GM19035 (cell line): ENCODE results near the gene ABCC1.
"Not testable (repeated sequence)": the region's sequence is repeated elsewhere in the genome, so short reads cannot be mapped to it uniquely, and the experiment has no call there.

ENCODE experiments used
- ATAC-seq: cut with Tn5 transposase; IDR thresholded peaks from one replicate; pipeline ENCODE4 v1.9.1; 2021; ENCODE audit not compliant: unreplicated experiment

Gene ABCC1

DNA sequence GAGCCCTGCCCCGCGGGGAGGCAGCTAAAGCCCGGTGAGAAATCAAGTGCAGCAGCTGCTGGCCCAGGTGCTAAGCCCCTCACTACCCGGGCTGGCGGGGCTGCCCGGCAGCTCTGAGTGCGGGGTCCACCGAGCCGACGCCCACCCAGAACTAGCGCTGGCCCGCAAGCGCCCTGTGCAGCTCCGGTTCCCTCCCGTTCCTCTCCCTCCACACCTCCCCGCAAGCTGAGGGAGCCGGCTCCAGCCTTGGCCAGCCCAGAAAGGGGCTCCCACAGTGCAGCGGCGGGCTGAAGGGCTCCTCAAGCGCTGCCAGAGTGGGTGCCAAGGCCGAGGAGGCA is 155.4 kb downstream of the ABCC1 start:
- not testable (repeated sequence) for ATAC-seq

DNA sequence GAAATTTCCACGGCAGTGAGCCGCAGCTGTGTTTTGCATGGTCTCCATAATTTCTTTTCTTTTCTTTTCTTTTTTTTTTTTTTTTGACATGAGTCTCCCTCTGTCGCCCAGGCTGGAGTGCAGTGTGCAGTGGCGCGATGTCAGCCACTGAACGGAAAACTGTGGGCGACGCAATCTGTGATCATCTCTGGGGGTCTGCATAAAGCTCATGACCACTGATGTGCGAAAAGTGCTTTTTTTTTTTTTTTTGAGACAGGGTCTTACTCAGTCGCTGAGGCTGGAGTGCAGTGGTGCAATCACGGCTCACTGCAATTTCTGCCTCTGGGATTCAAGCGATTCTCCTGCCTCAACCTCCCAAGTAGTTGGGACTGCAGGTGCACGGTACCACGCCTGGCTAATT is 156.2 kb downstream of the ABCC1 start:
- no peak for ATAC-seq

GRCh38 chr16:16106466-16106865 is 157.1 kb downstream of the ABCC1 start:
- no peak for ATAC-seq

GRCh38 chr16:16107839-16108238 is 158.4 kb downstream of the ABCC1 start:
- no peak for ATAC-seq

- no peak for ATAC-seq
These were observed 159.3 kb downstream of the ABCC1 start for GRCh38 chr16:16108759-16109158.

DNA sequence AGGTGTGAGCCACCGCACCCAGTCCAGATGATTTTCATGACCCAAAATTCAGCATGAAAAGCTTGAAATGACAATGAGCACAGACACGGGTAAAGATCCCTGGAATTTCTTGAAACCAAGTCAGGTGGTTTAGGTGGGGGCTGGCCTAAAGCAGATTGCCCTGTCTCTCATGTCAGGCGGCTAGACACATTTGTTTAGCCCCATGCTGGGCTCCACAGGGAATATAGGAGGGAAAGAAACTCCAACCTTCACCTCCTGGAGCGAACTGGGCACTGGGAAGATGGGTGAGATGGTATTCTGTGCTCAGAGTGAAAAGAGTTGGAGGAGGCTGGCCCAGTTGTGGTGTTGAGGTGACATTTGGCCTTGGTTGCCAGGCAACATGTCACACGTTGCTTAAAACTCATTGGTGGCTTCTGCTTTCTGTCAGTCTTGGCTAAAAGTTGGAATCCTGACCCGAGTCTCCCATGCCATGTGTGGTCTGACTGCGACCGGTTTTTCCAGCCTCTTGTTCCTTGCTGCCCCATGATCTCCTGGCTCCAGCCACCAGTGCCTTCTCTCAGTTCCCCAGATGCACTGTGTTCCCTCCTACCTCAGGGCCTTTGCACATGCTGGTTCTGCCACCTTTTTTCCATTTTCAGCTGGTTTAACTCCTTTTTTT is 160.2 kb downstream of the ABCC1 start:
- no peak for ATAC-seq

DNA sequence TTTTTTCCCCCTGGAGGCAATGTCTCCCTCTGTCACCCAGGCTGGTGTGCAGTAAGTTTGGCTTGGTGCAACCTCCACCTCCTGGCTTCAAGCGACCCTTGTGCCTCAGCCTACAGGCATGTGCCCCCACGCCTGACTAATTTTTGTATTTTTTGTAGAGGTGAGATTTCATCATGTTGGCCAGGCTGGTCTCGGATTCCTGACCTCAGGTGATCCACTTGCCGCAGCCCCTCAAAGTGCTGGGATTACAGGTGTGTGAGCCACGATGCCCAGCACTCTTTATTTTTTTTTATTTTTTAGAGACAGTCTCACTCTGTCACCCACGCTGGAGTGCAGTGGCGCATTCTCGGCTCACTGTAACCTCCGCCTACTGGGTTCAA is 160.7 kb downstream of the ABCC1 start:
- no peak for ATAC-seq

DNA sequence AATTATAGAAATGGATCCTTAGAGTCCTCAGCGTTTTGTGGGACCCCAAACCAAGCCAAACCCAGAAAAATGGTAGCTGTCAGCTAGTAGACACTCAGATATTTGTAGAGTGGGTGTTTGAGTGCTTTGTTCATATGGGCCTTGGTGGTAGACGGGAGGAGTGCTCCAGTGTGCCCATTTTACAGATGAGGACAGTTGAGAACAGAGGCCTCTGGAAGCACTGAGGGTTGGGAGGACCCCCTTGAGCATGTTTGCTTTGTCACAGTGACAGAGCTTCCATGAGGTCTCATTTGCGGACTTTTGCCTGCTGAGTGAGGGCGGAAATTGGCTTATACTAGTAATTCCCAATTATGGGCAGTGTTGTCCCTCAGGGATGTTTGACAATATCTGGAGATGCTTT is 162.2 kb downstream of the ABCC1 start:
- ATAC-seq: no peak

DNA sequence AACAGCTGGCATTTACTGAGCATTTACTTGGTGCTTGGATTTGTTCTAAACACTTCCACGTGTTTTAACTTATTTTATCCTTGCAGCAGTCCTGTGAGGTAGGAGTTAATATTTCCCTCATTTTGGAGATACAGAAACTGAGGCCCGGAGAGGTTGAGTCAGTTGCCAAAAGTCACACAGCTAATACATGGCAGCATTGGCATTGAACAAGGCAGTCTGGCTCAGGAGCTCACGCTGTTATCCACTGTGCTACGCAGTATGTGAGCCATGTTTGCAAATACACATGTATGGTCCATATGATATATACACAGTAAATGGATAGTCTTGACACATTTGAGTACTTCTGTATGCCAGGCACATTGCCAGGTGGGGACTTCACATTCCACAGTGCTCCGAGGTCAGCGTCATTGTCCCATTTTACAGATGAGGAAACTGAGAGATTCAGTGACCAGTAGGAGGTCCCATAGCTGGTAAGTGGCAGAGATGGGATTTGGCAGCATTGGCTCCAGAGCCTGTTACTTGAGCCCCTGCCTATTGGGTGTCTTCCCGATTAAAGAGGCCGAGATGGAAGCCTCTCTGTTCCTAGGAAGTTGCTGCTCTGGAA is 163.1 kb downstream of the ABCC1 start:
- no peak for ATAC-seq

DNA sequence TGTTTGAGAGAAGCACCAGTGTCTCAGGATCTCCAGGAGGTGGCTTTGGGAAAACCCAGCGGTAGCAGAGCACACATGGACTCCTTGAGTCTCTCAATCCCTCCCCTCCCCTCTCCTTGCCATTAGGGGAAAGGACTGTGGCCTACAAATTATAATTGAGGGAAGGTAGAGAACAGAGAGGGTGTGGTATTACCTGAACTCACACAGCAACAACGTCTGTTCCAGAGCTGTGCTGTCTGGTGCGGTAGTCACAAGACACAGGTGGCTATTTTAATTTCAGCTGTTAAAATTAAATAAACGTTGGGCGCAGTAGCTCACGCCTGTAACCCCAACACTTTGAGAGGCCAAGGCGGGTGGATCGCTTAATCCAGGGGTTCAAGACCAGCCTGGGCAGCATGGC is 163.7 kb downstream of the ABCC1 start:
- ATAC-seq: no peak

DNA sequence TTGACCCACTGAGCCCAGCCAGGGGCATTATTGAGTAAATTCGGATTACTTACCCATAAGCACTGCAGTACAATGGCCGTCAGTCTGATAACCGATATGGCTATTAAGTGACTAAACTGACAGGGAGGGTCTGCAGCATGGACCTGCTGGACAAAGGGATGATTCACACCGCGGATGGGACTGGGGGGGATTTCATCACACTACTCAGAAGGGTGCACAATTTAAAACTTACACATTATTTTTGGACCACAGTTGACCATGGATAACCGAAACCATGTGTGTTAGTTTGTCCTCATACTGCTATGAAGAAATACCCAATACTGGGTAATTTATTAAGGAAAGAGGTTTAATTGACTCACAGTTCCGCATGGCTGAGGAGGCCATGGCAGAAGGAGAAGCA is 167.4 kb downstream of the ABCC1 start:
- ATAC-seq: no peak

DNA sequence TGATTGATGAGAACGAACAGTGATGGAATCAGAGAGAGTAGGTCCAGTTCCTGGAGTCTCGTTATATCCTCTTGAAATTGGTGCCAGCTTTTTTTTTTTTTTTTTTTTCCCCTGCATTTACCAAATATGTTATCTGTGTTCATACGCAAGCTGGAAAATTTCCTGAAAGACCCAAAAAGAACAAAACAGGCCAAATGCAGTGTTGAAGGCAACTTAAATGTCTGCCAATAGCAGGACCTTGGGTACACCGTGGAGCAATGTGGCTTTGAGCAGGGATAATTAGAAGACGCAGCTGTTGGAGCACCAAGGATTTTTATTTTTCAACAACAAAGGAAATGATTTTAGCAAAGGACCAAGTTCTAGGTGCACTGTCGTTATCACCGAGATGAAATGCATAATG is 168.9 kb downstream of the ABCC1 start:
- no peak for ATAC-seq

- no peak for ATAC-seq
These were observed 170.6 kb downstream of the ABCC1 start for GRCh38 chr16:16120044-16120381.

DNA sequence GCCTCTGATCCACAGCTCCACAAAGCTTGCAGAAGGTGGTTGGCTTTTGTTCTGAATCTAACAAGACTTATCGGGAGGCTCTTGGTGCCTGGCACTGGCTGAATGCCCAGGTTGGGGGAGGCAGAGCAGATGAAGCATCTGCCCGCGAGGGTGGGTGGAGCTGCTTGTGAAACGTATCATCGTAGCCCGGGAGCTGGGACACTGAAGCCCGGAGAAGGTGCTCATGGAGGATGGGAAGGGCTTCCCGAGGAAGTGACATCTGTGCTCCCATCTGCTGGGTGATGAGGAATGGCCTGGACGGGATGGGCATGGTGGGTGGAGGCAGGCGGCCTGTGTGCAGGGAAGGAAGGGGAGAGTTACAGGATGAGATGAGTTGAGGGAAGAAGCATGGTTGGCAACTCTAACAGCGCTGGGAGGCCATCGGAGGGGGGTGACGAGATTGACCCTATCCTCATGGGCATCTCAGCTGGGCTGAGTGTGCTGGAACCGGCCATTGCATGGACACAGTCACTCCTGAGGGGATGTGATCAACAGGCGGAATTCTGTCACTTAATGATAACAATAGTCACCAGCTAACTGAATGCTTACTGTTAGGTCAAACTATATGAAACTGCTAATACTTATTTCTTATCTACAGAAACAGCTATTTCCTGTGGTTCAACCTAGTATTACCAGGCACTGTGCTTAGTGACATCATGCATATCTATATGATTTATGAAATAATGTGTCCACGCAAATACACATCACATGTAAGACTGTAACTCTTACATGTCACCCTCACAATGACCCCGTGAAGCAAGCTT is 171.2 kb downstream of the ABCC1 start:
- no peak for ATAC-seq

GRCh38 chr16:16121185-16121727 is 171.8 kb downstream of the ABCC1 start:
- ATAC-seq: no peak

GRCh38 chr16:16122264-16122663 is 172.8 kb downstream of the ABCC1 start:
- no peak for ATAC-seq

GRCh38 chr16:16124438-16124837 is 175.0 kb downstream of the ABCC1 start:
- no peak for ATAC-seq

GRCh38 chr16:16124974-16125373 is 175.6 kb downstream of the ABCC1 start:
- ATAC-seq: no peak

- ATAC-seq: no peak
These were observed 177.5 kb downstream of the ABCC1 start for GRCh38 chr16:16126896-16127295.

DNA sequence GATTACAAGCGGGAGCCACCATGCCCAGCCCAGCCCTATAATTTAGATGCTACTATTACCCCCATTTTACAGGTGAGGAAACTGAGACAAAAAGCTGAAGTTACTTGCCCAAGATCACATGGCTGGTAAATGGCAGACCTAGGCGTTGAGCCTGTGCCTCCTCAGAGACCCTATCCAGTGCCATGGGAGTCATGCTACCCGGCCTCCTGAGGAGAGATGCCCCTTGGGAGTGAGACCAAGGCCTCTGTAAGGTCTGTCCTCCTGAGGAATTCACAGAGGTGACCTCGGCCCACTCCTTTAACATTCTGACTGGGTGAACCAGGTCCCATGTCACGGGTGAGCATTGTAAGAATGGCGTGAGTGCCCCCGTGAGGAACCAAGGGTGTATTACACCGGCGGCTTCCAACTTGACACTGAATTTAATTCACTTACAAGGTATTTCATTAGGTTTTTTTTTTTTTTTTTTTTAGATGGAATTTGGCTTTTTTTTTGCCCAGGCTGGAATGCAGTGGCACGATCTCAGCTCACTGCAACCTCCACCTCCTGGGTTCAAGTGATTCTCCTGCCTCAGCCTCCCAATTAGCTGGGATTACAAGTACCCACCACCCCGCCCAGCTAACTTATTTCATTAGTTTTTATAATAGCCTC is 178.2 kb downstream of the ABCC1 start:
- ATAC-seq: no peak

GRCh38 chr16:16131204-16131603 is 181.8 kb downstream of the ABCC1 start:
- no peak for ATAC-seq

GRCh38 chr16:16131659-16132058 is 182.2 kb downstream of the ABCC1 start:
- no peak for ATAC-seq
